SK-N-MC (cell line): ENCODE data around the gene C17orf67.

Experiments
- DNase-seq: peaks from one replicate; pipeline ENCODE4 v3.0.0-alpha.2; 2011; ENCODE audit warnings: low read depth, low spot score
- H3K27ac ChIP-seq: fragments of 200-600 bp; sonication (generic); 2 replicates; pipeline ENCODE4 v1.5.1; 2016; ENCODE audit warnings: mixed run types
- H3K36me3 ChIP-seq: fragments of 200-600 bp; sonication (generic); 2 replicates; pipeline ENCODE4 v1.6.1; 2017; ENCODE audit warnings: antibody characterized with exemption, low read length, mixed read lengths; ENCODE audit not compliant: insufficient read depth
- H3K4me3 ChIP-seq: fragments of 200-600 bp; sonication (generic); 2 replicates; pipeline ENCODE4 v1.5.1; 2016
- H3K9ac ChIP-seq: fragments of 200-600 bp; sonication (generic); 2 replicates; pipeline ENCODE4 v1.8.0; 2017; ENCODE audit warnings: mixed run types, mixed read lengths; ENCODE audit not compliant: insufficient read length
- H3K9me3 ChIP-seq: fragments of 200-600 bp; sonication (generic); 2 replicates; pipeline ENCODE4 v1.6.1; 2017; ENCODE audit warnings: low read depth, mild to moderate bottlenecking, antibody characterized with exemption, low read length, moderate library complexity, mixed read lengths
- EZH2 ChIP-seq: fragments of 200-600 bp; sonication (generic); IDR thresholded peaks from one replicate; pipeline ENCODE4 v1.6.1; 2017; ENCODE audit warnings: antibody characterized with exemption
- FOXP2 ChIP-seq: optimal IDR thresholded peaks from 2 replicates; pipeline ENCODE3; 2011; ENCODE audit warnings: mild to moderate bottlenecking, moderate library complexity; ENCODE audit not compliant: insufficient read depth; ENCODE audit errors: extremely low read length, control extremely low read depth
- POLR2AphosphoS5 ChIP-seq: IDR thresholded peaks from 2 replicates; pipeline ENCODE4 v1.6.1; 2012; ENCODE audit warnings: mild to moderate bottlenecking, low read depth, low read length, borderline replicate concordance

C17orf67 gene

DNA sequence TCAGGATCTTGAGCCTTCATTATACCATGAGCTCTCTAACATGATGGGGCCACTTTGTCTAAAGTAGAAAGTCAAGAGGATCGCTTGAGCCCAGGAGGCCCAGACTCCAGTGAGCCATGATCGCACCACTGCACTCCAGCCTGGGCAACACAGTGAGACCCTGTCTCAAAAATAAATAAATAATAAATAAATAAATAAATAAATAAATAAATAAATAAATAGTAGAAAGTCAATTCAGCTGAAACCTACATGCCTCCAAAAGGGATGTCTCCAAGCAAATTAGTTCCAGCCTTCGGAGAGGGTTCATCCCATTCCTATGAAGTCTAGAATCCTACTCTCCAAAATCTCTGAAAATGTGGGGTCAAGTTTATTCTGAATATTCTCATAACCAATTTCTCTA, 26.0 kb downstream of the C17orf67 start:
- Histone ChIP-seq H3K4me3 (no peak overlapping the region), H3K36me3 (no peaks in the 10 kb centered on the region), H3K9ac (no peak overlapping the region), H3K9me3 (no peaks in the 10 kb centered on the region), H3K27ac (no peak overlapping the region)
- DNase-seq: no peak
- TF ChIP-seq EZH2 (no peak), POLR2AphosphoS5 (no peak), FOXP2 (no peak)

DNA sequence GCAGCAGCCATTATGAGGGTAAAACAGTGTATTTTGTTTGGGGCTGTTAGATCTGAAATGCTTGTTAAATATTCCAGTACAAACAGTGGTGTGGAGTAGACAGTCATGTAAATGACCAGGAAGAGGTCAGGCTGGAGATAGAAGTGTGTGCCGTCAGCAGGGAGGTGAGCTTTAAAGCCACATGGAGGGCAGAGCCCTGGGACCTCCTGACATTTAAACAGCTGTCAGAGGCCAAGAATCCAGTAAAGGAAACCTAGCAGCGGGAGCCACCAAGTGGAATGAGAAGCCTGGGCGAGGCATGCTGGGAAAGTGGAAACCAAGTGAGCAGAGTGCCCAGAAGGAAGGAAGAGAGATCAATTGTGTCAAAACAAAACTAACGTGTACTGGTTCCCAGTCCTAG, 26.8 kb downstream of the C17orf67 start:
- Histone ChIP-seq H3K4me3 (no peak overlapping the region), H3K9ac (no peak overlapping the region), H3K9me3 (no peaks in the 10 kb centered on the region), H3K36me3 (no peaks in the 10 kb centered on the region), H3K27ac (no peak overlapping the region)
- no peak for DNase-seq
- no peak for TF ChIP-seq EZH2
- TF ChIP-seq POLR2AphosphoS5: no peak
- TF ChIP-seq FOXP2: no peak

DNA sequence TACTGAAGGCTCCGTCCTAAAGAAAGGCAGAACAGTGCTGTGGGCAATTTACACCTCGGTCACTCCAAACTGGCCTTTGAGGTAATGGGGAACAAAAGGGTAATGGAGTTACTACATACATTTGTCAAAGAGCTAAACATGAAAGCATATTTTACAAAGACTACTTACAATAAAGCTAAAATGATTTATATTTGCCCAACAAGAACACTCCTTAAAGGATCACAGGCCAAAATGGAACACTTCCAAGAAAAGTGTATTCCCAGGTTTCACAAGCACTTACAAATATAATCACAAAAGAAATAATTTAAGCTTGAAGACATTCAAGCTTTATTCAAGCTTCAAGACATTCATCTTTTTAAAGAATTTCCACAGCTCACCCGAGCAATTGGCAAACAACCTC, 29.3 kb downstream of the C17orf67 start:
- H3K27ac ChIP-seq: no peak overlapping the region
- TF ChIP-seq FOXP2 (no peak), EZH2 (no peak), POLR2AphosphoS5 (no peak)
- DNase-seq: no peak

DNA sequence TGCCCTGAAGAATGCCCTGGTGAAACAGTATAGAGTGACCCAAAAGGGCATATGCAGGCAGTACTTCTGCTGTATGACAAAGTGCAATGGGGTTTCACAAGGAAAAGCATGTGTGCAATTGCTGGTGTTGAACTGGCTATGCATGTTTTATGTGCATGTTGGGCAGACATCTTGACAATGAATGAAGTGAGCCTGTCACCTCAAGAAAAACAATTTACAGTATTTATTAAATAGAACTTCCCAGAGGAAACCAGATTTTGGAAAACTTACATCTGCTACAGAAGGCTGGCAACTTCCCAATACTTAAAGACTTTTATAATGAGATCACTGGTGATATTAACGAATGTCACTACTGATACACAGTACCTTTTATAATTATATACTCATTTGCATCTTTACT, 30.6 kb downstream of the C17orf67 start:
- Histone ChIP-seq H3K9ac (no peak overlapping the region), H3K36me3 (no peaks in the 10 kb centered on the region), H3K4me3 (no peak overlapping the region), H3K9me3 (no peaks in the 10 kb centered on the region), H3K27ac (no peak overlapping the region)
- TF ChIP-seq POLR2AphosphoS5 (no peak), EZH2 (no peak), FOXP2 (no peak)
- no peak for DNase-seq

More for the DNA sequence above, 29.3 kb downstream of the C17orf67 start:
- H3K9ac ChIP-seq: no peak overlapping the region
- H3K9me3 ChIP-seq: no peaks in the 10 kb centered on the region
- no peak overlapping the region for H3K4me3 ChIP-seq
- no peaks in the 10 kb centered on the region for H3K36me3 ChIP-seq

DNA sequence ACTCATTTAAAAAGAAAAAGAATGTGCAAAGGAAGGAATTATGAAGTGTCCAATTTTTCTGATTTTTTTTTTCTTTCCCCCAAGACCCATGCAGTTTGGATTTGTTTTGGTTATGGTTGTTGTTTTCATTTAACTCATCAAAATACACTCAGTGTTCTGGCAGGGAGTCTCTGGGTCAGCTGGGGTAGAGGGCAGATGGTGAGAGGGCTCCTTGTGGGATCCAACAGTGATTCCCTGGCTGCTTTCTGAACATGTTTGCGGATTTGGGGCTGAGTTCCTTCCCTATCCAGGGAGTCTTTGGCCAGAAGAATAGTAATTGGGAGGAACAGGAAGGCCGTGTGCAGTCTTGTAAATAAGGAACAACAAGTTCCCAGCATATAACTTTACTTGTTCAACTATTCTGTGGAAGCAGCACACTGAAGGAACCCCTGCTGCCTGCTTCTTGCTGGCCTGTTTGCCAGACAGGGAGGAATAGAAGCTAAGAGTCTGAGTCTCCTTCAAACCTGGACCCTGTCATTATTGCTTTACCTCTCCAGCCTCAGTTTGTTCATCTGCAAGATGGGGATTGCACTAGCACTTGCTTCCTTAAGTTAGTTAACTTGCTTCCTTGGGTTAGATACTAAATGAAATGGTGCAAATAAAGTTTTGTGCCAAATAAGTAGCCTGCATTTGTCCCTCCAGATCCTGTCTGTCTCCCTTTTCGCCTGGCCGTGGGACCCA, 32.1 kb downstream of the C17orf67 start:
- H3K36me3 ChIP-seq: no peaks in the 10 kb centered on the region
- no peak overlapping the region for H3K27ac ChIP-seq
- no peak for TF ChIP-seq FOXP2
- TF ChIP-seq EZH2: no peak
- TF ChIP-seq POLR2AphosphoS5: no peak
- DNase-seq: no peak
- H3K9ac ChIP-seq: no peak overlapping the region
- no peaks in the 10 kb centered on the region for H3K9me3 ChIP-seq
- no peak overlapping the region for H3K4me3 ChIP-seq

DNA sequence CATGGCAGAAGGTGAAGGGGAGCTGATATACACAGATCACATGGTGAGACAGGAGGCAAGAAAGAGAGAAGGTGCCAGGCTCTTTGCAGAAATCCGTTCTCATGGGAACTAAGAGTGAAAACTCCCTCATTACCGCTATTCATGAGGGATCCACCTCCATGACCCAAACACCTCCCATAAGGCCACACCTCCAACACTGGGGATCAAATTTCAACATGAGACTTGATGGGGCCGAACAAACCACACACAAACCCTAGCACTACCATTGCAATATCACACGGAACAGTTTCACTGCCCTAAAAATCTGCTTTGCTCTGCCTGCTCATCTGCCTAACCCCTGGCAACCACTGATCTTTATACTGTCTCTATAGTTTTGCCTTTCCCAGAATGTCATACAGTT, 34.8 kb downstream of the C17orf67 start:
- Histone ChIP-seq H3K9me3 (no peaks in the 10 kb centered on the region), H3K4me3 (peak overlapping the region; percentile 36; the same call in 1 of the 2 replicates), H3K36me3 (no peaks in the 10 kb centered on the region), H3K9ac (no peak overlapping the region), H3K27ac (no peak overlapping the region)
- TF ChIP-seq FOXP2: no peak
- TF ChIP-seq EZH2: no peak
- TF ChIP-seq POLR2AphosphoS5: no peak
- no peak for DNase-seq

DNA sequence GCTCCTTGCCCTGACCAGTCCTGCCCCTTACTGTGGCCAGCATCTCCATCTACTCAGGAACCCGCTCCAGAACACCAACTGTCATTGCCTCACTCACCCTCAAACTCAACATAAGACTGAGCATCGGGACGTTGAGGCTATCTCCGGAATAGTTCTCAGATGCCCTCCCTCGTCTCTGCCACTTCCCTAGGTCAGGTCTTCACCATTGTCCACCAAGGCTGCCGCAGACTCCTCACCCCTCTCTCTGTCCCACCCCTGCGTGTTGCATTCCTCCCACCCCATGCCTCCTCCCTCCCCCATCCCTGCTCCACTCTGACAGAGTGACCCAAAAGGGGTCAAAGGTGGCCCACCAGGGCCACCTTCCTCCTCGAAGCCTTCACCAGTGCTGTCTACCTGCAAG, 37.2 kb downstream of the C17orf67 start:
- no peak overlapping the region for H3K9ac ChIP-seq

DNA sequence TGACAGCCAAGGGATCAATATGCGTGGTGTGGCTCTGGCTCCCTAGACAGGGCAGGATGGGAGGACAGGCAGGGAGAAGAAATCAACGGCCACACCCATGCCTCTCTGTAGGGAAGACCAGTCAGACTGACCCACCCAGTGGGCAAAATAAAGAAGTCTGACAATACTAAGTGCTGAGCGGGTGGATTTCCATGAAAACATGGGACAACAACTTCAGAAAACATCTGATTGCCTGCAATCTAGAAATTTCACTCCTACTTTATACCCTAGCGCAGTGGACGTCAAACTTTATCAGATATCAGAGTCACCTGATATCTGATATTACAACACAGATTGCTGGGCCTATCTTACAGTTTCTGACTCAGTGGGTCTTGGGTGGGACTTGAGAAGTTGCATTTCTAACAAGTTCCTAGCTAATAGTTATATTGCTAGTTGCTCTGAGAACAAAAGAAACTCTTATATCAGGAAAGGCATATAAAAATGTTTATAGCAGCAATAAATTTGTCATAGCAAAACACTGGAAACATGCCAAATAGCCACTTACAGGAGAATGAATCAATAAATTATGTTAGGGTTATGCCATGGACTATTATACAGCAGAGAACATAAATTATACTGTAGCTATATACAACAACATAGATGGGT, 38.4 kb downstream of the C17orf67 start:
- no peak overlapping the region for H3K4me3 ChIP-seq
- TF ChIP-seq EZH2 (no peak), POLR2AphosphoS5 (no peak), FOXP2 (no peak)

More for the DNA sequence above, 37.2 kb downstream of the C17orf67 start:
- no peak for DNase-seq
- no peak overlapping the region for H3K27ac ChIP-seq
- no peaks in the 10 kb centered on the region for H3K9me3 ChIP-seq
- H3K36me3 ChIP-seq: no peaks in the 10 kb centered on the region
- H3K4me3 ChIP-seq: no peak overlapping the region
- TF ChIP-seq FOXP2 (no peak), EZH2 (no peak), POLR2AphosphoS5 (no peak)

More for the DNA sequence above, 38.4 kb downstream of the C17orf67 start:
- H3K36me3 ChIP-seq: no peaks in the 10 kb centered on the region
- H3K9ac ChIP-seq: no peak overlapping the region
- DNase-seq: no peak
- no peaks in the 10 kb centered on the region for H3K9me3 ChIP-seq
- no peak overlapping the region for H3K27ac ChIP-seq
